Glutamatergic neuron (in vitro differentiated cells): ENCODE data around the gene ADCK2. TPM values are rescaled to one million over a fixed set of nuclear protein-coding genes. Genes with fewer than 3 reads are reported as not detected.

Source experiments
- DNase-seq: peaks from one replicate; pipeline ENCODE4 v3.0.0; 2022
- H3K27ac Mint-ChIP-seq: one replicate; pipeline ENCODE4 v1.8.0; 2020; ENCODE audit warnings: mild to moderate bottlenecking, mixed read lengths, inconsistent platforms; ENCODE audit not compliant: unreplicated experiment
- H3K27me3 Mint-ChIP-seq: one replicate; pipeline ENCODE4 v1.8.0; 2020; ENCODE audit warnings: mild to moderate bottlenecking, moderate library complexity, mixed read lengths, inconsistent platforms; ENCODE audit not compliant: unreplicated experiment
- H3K36me3 Mint-ChIP-seq: one replicate; pipeline ENCODE4 v1.8.0; 2020; ENCODE audit warnings: mild to moderate bottlenecking, mixed read lengths, inconsistent platforms; ENCODE audit not compliant: unreplicated experiment
- H3K4me1 Mint-ChIP-seq: one replicate; pipeline ENCODE4 v1.8.0; 2020; ENCODE audit warnings: mild to moderate bottlenecking, low read depth, mixed read lengths, inconsistent platforms; ENCODE audit not compliant: unreplicated experiment
- H3K4me3 Mint-ChIP-seq: one replicate; pipeline ENCODE4 v1.8.0; 2020; ENCODE audit warnings: mild to moderate bottlenecking, mixed read lengths, inconsistent platforms; ENCODE audit not compliant: unreplicated experiment
- H3K9me3 Mint-ChIP-seq: one replicate; pipeline ENCODE4 v1.8.0; 2020; ENCODE audit warnings: mild to moderate bottlenecking, moderate library complexity, mixed read lengths, inconsistent platforms; ENCODE audit not compliant: unreplicated experiment
- total RNA-seq: library from RNA; stranded (reverse); fragmentation: NEBNext Ultra II Directional; extraction: Animal tissue kit (Norgen Biotek cat#: 25700); gene quantifications from one replicate; pipeline ENCODE4 v1.2.1, GENCODE V29; 2021; ENCODE audit not compliant: unreplicated experiment
- TF ChIP-seq, protein P1 (sequence below): fragments of 200-600 bp; sonication (generic); IDR thresholded peaks from one replicate; pipeline ENCODE4 v1.5.0; 2021; ENCODE audit not compliant: partially characterized antibody, unreplicated experiment

The ADCK2 gene
- total RNA-seq, 1 donor from 2014 or later, result 9.1 TPM

DNA sequence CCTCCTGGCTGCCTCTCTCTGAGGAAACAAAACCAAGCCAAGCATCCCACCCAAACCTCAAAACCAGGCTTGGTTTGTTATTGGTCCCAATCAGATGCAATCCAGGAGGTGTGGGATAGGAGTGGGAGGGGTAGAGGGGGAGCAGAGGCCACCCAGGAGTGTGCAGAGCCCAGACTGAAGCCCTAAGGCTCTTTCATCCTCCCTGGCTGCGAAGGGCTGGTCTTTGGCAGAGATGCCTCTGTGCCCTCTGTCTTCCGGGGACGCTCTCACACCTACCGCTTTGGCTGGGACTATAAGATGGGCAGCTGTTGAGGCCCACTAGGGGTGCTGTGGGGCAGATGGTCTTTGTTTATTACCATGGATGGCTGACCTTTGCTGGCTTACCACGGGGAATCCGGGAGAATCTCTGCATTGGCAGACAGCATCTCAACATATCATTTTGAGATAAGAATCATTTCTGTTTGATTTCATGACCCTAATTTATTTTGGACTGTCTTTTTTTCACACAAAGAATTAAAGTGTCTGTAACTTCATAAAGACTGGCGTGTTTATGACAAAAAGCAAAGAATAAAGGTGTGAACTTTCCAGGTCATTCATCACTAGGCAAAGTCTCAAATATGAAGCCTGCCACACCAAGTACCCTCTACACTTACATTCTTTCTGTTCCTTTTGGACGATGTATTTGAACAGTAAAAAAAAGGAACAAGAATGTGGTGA is 25.7 kb upstream of the ADCK2 start:
- DNase-seq, result peak; percentile 59
- Mint-ChIP-seq H3K9me3 (peaks cover 4% of the 10 kb centered on the region), H3K4me3 (peak overlapping the region; percentile 35), H3K36me3 (no peaks in the 10 kb centered on the region), H3K27me3 (peaks cover 6% of the 10 kb centered on the region), H3K4me1 (peaks cover 15% of the 10 kb centered on the region), H3K27ac (peak overlapping the region; percentile 85)
- TF ChIP-seq, protein P1, sequence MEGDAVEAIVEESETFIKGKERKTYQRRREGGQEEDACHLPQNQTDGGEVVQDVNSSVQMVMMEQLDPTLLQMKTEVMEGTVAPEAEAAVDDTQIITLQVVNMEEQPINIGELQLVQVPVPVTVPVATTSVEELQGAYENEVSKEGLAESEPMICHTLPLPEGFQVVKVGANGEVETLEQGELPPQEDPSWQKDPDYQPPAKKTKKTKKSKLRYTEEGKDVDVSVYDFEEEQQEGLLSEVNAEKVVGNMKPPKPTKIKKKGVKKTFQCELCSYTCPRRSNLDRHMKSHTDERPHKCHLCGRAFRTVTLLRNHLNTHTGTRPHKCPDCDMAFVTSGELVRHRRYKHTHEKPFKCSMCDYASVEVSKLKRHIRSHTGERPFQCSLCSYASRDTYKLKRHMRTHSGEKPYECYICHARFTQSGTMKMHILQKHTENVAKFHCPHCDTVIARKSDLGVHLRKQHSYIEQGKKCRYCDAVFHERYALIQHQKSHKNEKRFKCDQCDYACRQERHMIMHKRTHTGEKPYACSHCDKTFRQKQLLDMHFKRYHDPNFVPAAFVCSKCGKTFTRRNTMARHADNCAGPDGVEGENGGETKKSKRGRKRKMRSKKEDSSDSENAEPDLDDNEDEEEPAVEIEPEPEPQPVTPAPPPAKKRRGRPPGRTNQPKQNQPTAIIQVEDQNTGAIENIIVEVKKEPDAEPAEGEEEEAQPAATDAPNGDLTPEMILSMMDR, result peak; percentile 32

GRCh38 chr7:140649556-140650205 is 23.1 kb upstream of the ADCK2 start:
- no peak overlapping the region for H3K27ac Mint-ChIP-seq
- TF ChIP-seq, protein P1, result no peak
- no peaks in the 10 kb centered on the region for H3K36me3 Mint-ChIP-seq
- H3K4me1 Mint-ChIP-seq, result peaks cover 15% of the 10 kb centered on the region
- peaks cover 3% of the 10 kb centered on the region for H3K9me3 Mint-ChIP-seq
- H3K4me3 Mint-ChIP-seq, result no peak overlapping the region
- H3K27me3 Mint-ChIP-seq, result peaks cover 1% of the 10 kb centered on the region
- DNase-seq, result no peak

- TF ChIP-seq, protein P1, result no peak
- H3K27me3 Mint-ChIP-seq, result peaks cover 1% of the 10 kb centered on the region
Measured at GRCh38 chr7:140650367-140650766, 22.4 kb upstream of the ADCK2 start.

GRCh38 chr7:140653319-140654108 is 19.2 kb upstream of the ADCK2 start:
- peaks cover 14% of the 10 kb centered on the region for H3K4me1 Mint-ChIP-seq
- H3K36me3 Mint-ChIP-seq, result no peaks in the 10 kb centered on the region
- peaks cover 1% of the 10 kb centered on the region for H3K27me3 Mint-ChIP-seq
- H3K4me3 Mint-ChIP-seq, result no peak overlapping the region
- TF ChIP-seq, protein P1, result peak; percentile 88
- H3K9me3 Mint-ChIP-seq, result no peaks in the 10 kb centered on the region
- peak; percentile 58 for DNase-seq
- H3K27ac Mint-ChIP-seq, result peak overlapping the region; percentile 53

More at GRCh38 chr7:140650367-140650766, 22.4 kb upstream of the ADCK2 start:
- Mint-ChIP-seq H3K9me3 (peaks cover 3% of the 10 kb centered on the region), H3K4me1 (peaks cover 15% of the 10 kb centered on the region), H3K36me3 (no peaks in the 10 kb centered on the region), H3K4me3 (peak overlapping the region; percentile 20), H3K27ac (no peak overlapping the region)
- no peak for DNase-seq
